Osteoblast (primary cell): Measurements from ENCODE around the gene SYCE1L. TPM values are rescaled to one million over a fixed set of nuclear protein-coding genes. Genes with fewer than 3 reads are reported as not detected.

ENCODE experiments used
- DNase-seq: peaks from one replicate; pipeline ENCODE4 v3.0.0; 2011; ENCODE audit warnings: low spot score, mixed read lengths; ENCODE audit not compliant: insufficient read length; ENCODE audit errors: missing footprints
- H2AFZ ChIP-seq: 2 replicates; pipeline ENCODE4 v1.6.0; 2011; ENCODE audit warnings: mild to moderate bottlenecking, low read length
- H3K27ac ChIP-seq: 2 replicates; pipeline ENCODE4 v1.5.1; 2011; ENCODE audit warnings: mild to moderate bottlenecking, low read depth, low read length, moderate library complexity
- H3K27me3 ChIP-seq: 2 replicates; pipeline ENCODE4 v1.6.0; 2012; ENCODE audit warnings: mild to moderate bottlenecking, control low read depth, inconsistent platforms, low read length, moderate library complexity; ENCODE audit not compliant: insufficient read depth
- H3K36me3 ChIP-seq: 2 replicates; pipeline ENCODE4 v1.5.1; 2011; ENCODE audit warnings: mild to moderate bottlenecking, low read length, control low read depth, moderate library complexity; ENCODE audit not compliant: insufficient read depth
- H3K4me1 ChIP-seq: 2 replicates; pipeline ENCODE4 v1.5.1; 2011; ENCODE audit warnings: mild to moderate bottlenecking, low read length, control low read depth, moderate library complexity; ENCODE audit not compliant: insufficient read depth
- H3K4me2 ChIP-seq: 2 replicates; pipeline ENCODE4 v1.6.0; 2011; ENCODE audit warnings: mild to moderate bottlenecking, low read length; ENCODE audit not compliant: insufficient read depth
- H3K4me3 ChIP-seq: fragments of 200-600 bp; sonication (generic); 3 replicates; pipeline ENCODE4 v1.5.1; 2012; ENCODE audit warnings: mild to moderate bottlenecking, low read length, inconsistent platforms; ENCODE audit not compliant: insufficient read depth
- H3K79me2 ChIP-seq: 2 replicates; pipeline ENCODE4 v1.6.0; 2012; ENCODE audit warnings: mild to moderate bottlenecking, low read length, control low read depth, inconsistent platforms; ENCODE audit not compliant: insufficient read depth
- H3K9me3 ChIP-seq: 2 replicates; pipeline ENCODE4 v1.5.1; 2011; ENCODE audit warnings: low read depth, low read length, control low read depth
- H4K20me1 ChIP-seq: 2 replicates; pipeline ENCODE4 v1.6.0; 2012; ENCODE audit warnings: mild to moderate bottlenecking, low read length, control low read depth; ENCODE audit not compliant: insufficient read depth
- total RNA-seq: library from RNA; depleted of rRNA; stranded (reverse); fragments of >200 nt; gene quantifications from 2 replicates; pipeline ENCODE4 v1.2.3, GENCODE V29; 2012
- TF ChIP-seq, protein P1 (sequence below): IDR thresholded peaks from 2 replicates; pipeline ENCODE4 v1.5.1; 2011; ENCODE audit warnings: mild to moderate bottlenecking, low read depth, low read length, moderate library complexity; ENCODE audit errors: extremely low read depth

SYCE1L gene
- total RNA-seq, 1 donor = not detected

DNA sequence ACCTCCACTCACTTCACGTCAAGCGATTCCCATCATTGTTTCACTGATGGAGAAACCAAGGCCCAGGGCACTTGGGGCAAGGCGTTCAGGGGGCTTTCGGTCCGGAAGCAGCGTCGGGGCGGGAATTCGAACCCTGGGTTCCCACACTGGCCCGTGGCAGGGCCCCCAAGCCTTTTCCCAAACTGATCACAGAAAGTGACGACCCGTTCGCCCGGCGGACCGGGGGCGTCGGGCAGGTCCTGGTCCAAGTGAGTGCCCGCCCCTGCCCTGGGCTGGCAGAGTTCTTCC, 9.1 kb upstream of the SYCE1L start:
- Histone ChIP-seq H3K4me1 (peaks cover 9% of the 10 kb centered on the region), H3K9me3 (no peaks in the 10 kb centered on the region), H2AFZ (peak overlapping the region; percentile 99), H3K4me3 (peak overlapping the region; percentile 90), H3K27me3 (no peaks in the 10 kb centered on the region), H3K36me3 (peaks cover 6% of the 10 kb centered on the region), H3K79me2 (peaks cover 27% of the 10 kb centered on the region), H3K27ac (peak overlapping the region; percentile 88), H4K20me1 (peaks cover 4% of the 10 kb centered on the region), H3K4me2 (peak overlapping the region; percentile 93)
- TF ChIP-seq, protein P1, sequence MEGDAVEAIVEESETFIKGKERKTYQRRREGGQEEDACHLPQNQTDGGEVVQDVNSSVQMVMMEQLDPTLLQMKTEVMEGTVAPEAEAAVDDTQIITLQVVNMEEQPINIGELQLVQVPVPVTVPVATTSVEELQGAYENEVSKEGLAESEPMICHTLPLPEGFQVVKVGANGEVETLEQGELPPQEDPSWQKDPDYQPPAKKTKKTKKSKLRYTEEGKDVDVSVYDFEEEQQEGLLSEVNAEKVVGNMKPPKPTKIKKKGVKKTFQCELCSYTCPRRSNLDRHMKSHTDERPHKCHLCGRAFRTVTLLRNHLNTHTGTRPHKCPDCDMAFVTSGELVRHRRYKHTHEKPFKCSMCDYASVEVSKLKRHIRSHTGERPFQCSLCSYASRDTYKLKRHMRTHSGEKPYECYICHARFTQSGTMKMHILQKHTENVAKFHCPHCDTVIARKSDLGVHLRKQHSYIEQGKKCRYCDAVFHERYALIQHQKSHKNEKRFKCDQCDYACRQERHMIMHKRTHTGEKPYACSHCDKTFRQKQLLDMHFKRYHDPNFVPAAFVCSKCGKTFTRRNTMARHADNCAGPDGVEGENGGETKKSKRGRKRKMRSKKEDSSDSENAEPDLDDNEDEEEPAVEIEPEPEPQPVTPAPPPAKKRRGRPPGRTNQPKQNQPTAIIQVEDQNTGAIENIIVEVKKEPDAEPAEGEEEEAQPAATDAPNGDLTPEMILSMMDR = no peak
- no peak for DNase-seq

DNA sequence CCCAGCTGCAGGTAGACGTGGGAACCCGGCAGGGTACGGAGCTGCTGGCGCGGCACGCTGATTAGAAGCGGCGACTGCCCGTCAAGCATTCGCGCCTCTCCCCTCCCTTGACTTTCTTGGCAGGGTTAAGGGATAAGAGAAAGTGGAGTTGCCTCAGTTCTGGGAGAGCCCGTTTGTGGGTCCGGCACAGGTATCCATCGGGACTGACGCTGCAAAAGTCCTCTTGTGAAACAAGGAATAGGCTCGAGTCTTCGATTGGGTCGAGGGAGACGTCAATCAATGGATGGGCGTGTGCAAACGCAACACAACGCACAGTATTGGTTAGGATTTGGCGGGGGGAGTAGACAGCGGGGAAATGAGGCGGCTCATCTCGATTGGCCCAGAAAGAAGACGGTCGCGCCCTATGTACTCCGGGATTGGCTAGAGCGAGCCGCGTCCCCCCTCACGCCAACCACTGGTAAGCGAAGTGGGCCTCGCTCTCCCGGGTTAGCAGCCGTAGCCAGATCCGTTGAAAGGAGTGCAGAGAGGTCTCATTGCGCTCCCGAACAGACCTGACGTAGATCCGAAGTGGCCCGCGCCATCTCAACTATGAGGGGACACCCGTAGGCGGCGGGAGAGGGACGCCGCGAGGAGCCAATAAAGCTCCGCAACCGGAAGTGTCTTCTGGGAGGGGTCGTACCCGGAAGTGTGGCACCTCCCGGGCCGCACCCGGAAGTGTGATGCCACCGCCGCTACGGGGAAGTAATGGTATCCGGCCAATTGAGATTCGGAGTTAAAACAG, 8.5 kb upstream of the SYCE1L start, which contains the start of gene MON1B:
Gene MON1B (plus strand): TSS at position 713 of the 781 bp plus-strand sequence. CDS start 296 bp downstream, outside the sequence.
- TF ChIP-seq, protein P1 = no peak
- H4K20me1 ChIP-seq = peaks cover 4% of the 10 kb centered on the region
- peak within 1 kb of the TSS; percentile 99 for H2AFZ ChIP-seq
- H3K4me3 ChIP-seq = peak within 1 kb of the TSS; percentile 90
- H3K27ac ChIP-seq = peak within 1 kb of the TSS; percentile 88
- no peaks in the 10 kb centered on the region for H3K27me3 ChIP-seq
- peak; percentile 100 for DNase-seq
- H3K36me3 ChIP-seq = peaks cover 8% of the 10 kb centered on the region
- peak within 1 kb of the TSS; percentile 98 for H3K4me2 ChIP-seq
- H3K4me1 ChIP-seq = peaks cover 9% of the 10 kb centered on the region
- H3K79me2 ChIP-seq = peaks cover 27% of the 10 kb centered on the region
- no peaks in the 10 kb centered on the region for H3K9me3 ChIP-seq

DNA sequence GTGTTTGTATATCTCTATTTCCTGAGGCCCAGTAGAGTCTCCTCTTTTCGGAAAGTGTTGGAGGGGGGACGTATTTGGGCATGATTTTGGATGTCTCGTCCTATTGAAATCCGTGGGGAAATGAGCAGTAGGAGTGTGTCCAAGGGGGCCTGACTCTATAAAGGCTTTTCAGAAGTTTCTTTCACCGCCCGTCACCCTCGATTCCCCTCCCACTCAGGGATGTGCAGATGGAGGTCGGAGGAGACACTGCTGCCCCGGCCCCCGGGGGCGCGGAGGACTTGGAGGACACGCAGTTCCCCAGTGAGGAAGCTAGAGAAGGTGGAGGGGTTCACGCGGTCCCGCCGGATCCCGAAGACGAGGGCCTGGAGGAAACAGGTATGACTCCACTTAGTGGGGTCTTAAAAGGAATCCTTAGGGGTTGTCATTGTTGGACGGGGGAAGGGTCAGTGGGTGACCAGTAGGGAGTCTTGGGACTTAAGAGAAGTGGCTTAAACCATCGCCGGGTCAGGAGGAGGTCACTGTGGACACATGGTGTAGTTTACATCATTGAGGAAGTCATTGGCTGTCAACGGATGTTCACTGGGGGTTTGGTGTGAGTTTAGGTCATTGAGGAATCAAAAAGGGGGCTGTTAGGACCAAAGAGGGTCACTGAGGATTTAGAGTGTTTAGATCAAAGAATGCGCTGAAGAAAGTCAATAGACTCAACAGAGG, 7.8 kb upstream of the SYCE1L start:
- DNase-seq = peak; percentile 78

More for the DNA sequence above, 7.8 kb upstream of the SYCE1L start:
- H3K36me3 ChIP-seq = peaks cover 9% of the 10 kb centered on the region
- peaks cover 27% of the 10 kb centered on the region for H3K79me2 ChIP-seq
- TF ChIP-seq, protein P1 = no peak
- peaks cover 9% of the 10 kb centered on the region for H3K4me1 ChIP-seq
- H3K27me3 ChIP-seq = no peaks in the 10 kb centered on the region
- H2AFZ ChIP-seq = peak overlapping the region; percentile 92
- H3K4me3 ChIP-seq = peak overlapping the region; percentile 90
- H3K27ac ChIP-seq = peak overlapping the region; percentile 88
- peaks cover 4% of the 10 kb centered on the region for H4K20me1 ChIP-seq
- no peaks in the 10 kb centered on the region for H3K9me3 ChIP-seq
- H3K4me2 ChIP-seq = peak overlapping the region; percentile 98
